Endothelial cell of umbilical vein (primary cell): ENCODE data around the gene ADIPOR2.

ENCODE experiments used
- CTCF ChIP-seq, 2 donors: IDR thresholded peaks; 1 replicate in 1 of 2; 2 replicates in 1 of 2; pipeline ENCODE4 v1.5.1; 2011; ENCODE audit warnings: low read length in 2 of 2, mild to moderate bottlenecking in 2 of 2, moderate library complexity in 2 of 2, control low read depth in 1 of 2, inconsistent platforms in 1 of 2, low read depth in 1 of 2; ENCODE audit not compliant: insufficient read depth in 1 of 2; ENCODE audit errors: extremely low read depth in 1 of 2
- EZH2 ChIP-seq: IDR thresholded peaks from 2 replicates; pipeline ENCODE4 v1.6.1; 2012; ENCODE audit warnings: borderline replicate concordance, low read depth, mild to moderate bottlenecking, moderate library complexity, low read length, inconsistent platforms; ENCODE audit not compliant: severe bottlenecking
- FOS ChIP-seq: IDR thresholded peaks from 2 replicates; pipeline ENCODE4 v1.6.1; 2011; ENCODE audit warnings: mild to moderate bottlenecking, low read length, moderate library complexity, borderline replicate concordance; ENCODE audit not compliant: insufficient read depth
- GATA2 ChIP-seq: IDR thresholded peaks from 2 replicates; pipeline ENCODE4 v1.7.0; 2011; ENCODE audit warnings: low read depth, mild to moderate bottlenecking, moderate library complexity, mixed read lengths, low read length; ENCODE audit not compliant: insufficient read length, insufficient read depth
- JUN ChIP-seq: IDR thresholded peaks from 2 replicates; pipeline ENCODE4 v1.6.1; 2011; ENCODE audit warnings: borderline replicate concordance, low read depth; ENCODE audit not compliant: insufficient read length, insufficient read depth
- MAX ChIP-seq: IDR thresholded peaks from 2 replicates; pipeline ENCODE4 v1.6.1; 2011; ENCODE audit not compliant: insufficient read depth, insufficient read length
- MYC ChIP-seq: IDR thresholded peaks from one replicate; pipeline ENCODE4 v1.6.1; 2011; ENCODE audit warnings: mild to moderate bottlenecking, low read depth, low read length
- POLR2A ChIP-seq: IDR thresholded peaks from 2 replicates; pipeline ENCODE4 v1.6.1; 2012; ENCODE audit warnings: low read depth, mild to moderate bottlenecking, control low read depth, low read length
- POLR2AphosphoS5 ChIP-seq: IDR thresholded peaks from 2 replicates; pipeline ENCODE4 v1.6.1; 2012; ENCODE audit warnings: low read depth, mild to moderate bottlenecking, control low read depth, low read length, moderate library complexity; ENCODE audit not compliant: insufficient read depth

- no peak for TF ChIP-seq EZH2
- TF ChIP-seq CTCF (IDR thresholded peaks at IDR 0.05; ENCODE audit: extremely low read depth in 1 of 2, insufficient read depth in 1 of 2, low read depth in 1 of 2, low read length in 2 of 2), result no peak
- no peak for TF ChIP-seq POLR2A
- TF ChIP-seq MAX, result no peak
- no peak for TF ChIP-seq MYC
- no peak for TF ChIP-seq JUN
- no peak for TF ChIP-seq POLR2AphosphoS5
- TF ChIP-seq GATA2, result no peak
- TF ChIP-seq FOS, result no peak
Observed at GRCh38 chr12:1697271-1697670, 6.4 kb downstream of the ADIPOR2 start.
